ENCODE data around the gene C5AR1.

The C5AR1 gene

DNA sequence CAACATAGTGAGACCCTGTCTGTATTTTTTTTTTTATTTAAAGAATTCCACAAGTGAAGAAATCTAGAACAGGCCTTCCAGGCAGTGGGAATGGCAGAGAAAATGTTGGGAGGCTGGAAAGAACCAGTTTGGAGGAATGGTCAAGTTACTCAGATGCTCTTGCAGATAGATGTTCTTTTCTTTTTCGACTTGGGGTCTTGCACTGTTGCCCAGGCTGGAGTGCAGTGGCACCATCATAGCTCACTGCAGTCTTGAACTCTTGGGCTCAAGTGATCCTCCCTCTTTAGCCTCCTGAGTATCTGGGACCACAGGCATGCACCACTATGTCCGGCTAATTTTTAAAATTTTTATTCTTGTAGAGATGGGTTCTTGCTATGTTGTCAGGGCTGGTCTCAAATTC, 662 bp downstream of the C5AR1 start:
- ChIA-PET POLR2A (no interaction called here), CTCF (interaction anchor here (0.8 to 1.0 kb wide), 2 partner anchors 16 to 397 kb away, joined by 3 to 5 read pairs; no protein-coding TSS in a partner anchor)
- no peak overlapping the region for H3K4me3 ChIP-seq (ENCODE audit: low read depth, low read length)
- H3K4me1 ChIP-seq (ENCODE audit: control insufficient read depth, insufficient read depth, low read length) = 0 out of 2 replicates have a peak, but pooled peaks cover 3% of the 10 kb centered on the region
- H3K9me3 ChIP-seq (ENCODE audit: control insufficient read depth, insufficient read depth, low read depth, low read length) = no peaks in the 10 kb centered on the region
- H3K27ac ChIP-seq (ENCODE audit: extremely low read depth, low read depth, low read length) = no peak overlapping the region
- no peaks in the 10 kb centered on the region for H3K36me3 ChIP-seq (ENCODE audit: control insufficient read depth in 2 of 2, insufficient read depth in 1 of 2, low read length in 2 of 2)
- TF ChIP-seq ZNF121 (tag by site-specific recombination; IDR thresholded peaks at IDR 0.05) = peak; percentile 94
- TF ChIP-seq ZNF571 (tag by site-specific recombination; IDR thresholded peaks at IDR 0.05) = no peak
- TF ChIP-seq GLI4 (tag by site-specific recombination; IDR thresholded peaks at IDR 0.05) = no peak
- no peak for TF ChIP-seq ZNF202 (tag by site-specific recombination; IDR thresholded peaks at IDR 0.05; ENCODE audit: borderline replicate concordance)
- no peak for TF ChIP-seq ZNF404 (tag by site-specific recombination; IDR thresholded peaks at IDR 0.05)
- TF ChIP-seq ZNF677 (tag by site-specific recombination; IDR thresholded peaks at IDR 0.05) = no peak
- TF ChIP-seq ZNF146 (tag by site-specific recombination; IDR thresholded peaks at IDR 0.05) = no peak
- TF ChIP-seq, protein P1, sequence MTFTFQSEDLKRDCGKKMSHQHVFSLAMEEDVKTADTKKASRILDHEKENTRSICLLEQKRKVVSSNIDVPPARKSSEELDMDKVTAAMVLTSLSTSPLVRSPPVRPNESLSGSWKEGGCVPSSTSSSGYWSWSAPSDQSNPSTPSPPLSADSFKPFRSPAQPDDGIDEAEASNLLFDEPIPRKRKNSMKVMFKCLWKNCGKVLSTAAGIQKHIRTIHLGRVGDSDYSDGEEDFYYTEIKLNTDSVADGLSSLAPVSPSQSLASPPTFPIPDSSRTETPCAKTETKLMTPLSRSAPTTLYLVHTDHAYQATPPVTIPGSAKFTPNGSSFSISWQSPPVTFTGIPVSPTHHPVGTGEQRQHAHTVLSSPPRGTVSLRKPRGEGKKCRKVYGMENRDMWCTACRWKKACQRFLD (tag by site-specific recombination; IDR thresholded peaks at IDR 0.05) = no peak
- TF ChIP-seq FEZF1 (tag by site-specific recombination; IDR thresholded peaks at IDR 0.05) = no peak
- TF ChIP-seq, protein P2, sequence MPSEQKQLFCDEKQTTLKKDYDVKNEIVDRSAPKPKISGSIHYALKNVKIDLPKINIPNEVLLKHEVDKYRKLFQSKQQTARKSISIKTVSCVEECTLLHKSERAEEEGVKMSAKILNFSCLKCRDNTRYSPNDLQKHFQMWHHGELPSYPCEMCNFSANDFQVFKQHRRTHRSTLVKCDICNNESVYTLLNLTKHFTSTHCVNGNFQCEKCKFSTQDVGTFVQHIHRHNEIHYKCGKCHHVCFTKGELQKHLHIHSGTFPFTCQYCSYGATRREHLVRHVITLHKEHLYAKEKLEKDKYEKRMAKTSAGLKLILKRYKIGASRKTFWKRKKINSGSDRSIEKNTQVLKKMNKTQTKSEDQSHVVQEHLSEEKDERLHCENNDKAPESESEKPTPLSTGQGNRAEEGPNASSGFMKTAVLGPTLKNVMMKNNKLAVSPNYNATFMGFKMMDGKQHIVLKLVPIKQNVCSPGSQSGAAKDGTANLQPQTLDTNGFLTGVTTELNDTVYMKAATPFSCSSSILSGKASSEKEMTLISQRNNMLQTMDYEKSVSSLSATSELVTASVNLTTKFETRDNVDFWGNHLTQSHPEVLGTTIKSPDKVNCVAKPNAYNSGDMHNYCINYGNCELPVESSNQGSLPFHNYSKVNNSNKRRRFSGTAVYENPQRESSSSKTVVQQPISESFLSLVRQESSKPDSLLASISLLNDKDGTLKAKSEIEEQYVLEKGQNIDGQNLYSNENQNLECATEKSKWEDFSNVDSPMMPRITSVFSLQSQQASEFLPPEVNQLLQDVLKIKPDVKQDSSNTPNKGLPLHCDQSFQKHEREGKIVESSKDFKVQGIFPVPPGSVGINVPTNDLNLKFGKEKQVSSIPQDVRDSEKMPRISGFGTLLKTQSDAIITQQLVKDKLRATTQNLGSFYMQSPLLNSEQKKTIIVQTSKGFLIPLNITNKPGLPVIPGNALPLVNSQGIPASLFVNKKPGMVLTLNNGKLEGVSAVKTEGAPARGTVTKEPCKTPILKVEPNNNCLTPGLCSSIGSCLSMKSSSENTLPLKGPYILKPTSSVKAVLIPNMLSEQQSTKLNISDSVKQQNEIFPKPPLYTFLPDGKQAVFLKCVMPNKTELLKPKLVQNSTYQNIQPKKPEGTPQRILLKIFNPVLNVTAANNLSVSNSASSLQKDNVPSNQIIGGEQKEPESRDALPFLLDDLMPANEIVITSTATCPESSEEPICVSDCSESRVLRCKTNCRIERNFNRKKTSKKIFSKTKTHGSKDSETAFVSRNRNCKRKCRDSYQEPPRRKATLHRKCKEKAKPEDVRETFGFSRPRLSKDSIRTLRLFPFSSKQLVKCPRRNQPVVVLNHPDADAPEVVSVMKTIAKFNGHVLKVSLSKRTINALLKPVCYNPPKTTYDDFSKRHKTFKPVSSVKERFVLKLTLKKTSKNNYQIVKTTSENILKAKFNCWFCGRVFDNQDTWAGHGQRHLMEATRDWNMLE (tag by site-specific recombination; conservative IDR thresholded peaks at IDR 0.05; ENCODE audit: low read depth) = no peak
- 0 out of 2 replicates have a peak, but pooled peaks have one; percentile 7 for TF ChIP-seq ZNF433 (tag by site-specific recombination; IDR thresholded peaks at IDR 0.05; ENCODE audit: low read depth)
- no peak for TF ChIP-seq ZNF211 (tag by site-specific recombination; IDR thresholded peaks at IDR 0.05; ENCODE audit: low read depth)

DNA sequence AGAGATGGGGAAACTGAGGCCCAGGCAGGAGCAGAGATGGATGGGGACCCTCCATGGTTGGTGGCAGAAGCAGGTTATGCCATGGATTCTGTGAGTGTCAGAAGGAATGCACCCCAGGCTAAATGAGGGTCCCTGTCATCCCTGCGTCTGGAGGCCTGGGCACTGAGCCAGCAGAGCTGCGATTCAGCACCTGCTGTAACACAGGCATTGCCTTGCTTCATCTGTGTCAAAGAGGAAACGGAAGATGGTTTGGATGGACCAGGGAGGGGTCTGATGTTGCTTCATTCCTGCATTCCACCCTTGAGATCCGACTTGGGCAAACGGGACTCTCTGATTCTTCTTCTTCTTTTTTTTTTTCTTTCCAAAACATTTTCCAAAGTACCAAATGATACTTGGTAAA, 1.2 kb downstream of the C5AR1 start:
- Histone ChIP-seq H3K4me3 (ENCODE audit: low read depth, low read length) (no peak overlapping the region), H3K27ac (ENCODE audit: extremely low read depth, low read depth, low read length) (no peak overlapping the region), H3K4me1 (ENCODE audit: control insufficient read depth, insufficient read depth, low read length) (0 out of 2 replicates have a peak, but pooled peaks cover 3% of the 10 kb centered on the region), H3K36me3 (ENCODE audit: control insufficient read depth in 2 of 2, insufficient read depth in 1 of 2, low read length in 2 of 2) (no peaks in the 10 kb centered on the region), H3K9me3 (ENCODE audit: control insufficient read depth, insufficient read depth, low read depth, low read length) (no peaks in the 10 kb centered on the region)
- ChIA-PET CTCF (interaction anchor here (0.7 to 1.0 kb wide), 3 partner anchors 17 to 396 kb away, joined by 3 to 5 read pairs (median 3); no protein-coding TSS in a partner anchor), POLR2A (no interaction called here)
- TF ChIP-seq ZNF157 (tag by site-specific recombination; IDR thresholded peaks at IDR 0.05) (0 out of 2 replicates have a peak, but pooled peaks have one; percentile 11), ZEB2 (tag by site-specific recombination; IDR thresholded peaks at IDR 0.05) (peak; percentile 50; the same call in 1 of the 2 replicates), IKZF3 (tag by site-specific recombination; IDR thresholded peaks at IDR 0.05) (peak; percentile 44; the same call in 1 of the 2 replicates), ZBTB17 (tag by site-specific recombination; IDR thresholded peaks at IDR 0.05) (peak; percentile 43; the same call in 1 of the 2 replicates), ZNF768 (tag by site-specific recombination; IDR thresholded peaks at IDR 0.05) (no peak)
- TF ChIP-seq, protein P3, sequence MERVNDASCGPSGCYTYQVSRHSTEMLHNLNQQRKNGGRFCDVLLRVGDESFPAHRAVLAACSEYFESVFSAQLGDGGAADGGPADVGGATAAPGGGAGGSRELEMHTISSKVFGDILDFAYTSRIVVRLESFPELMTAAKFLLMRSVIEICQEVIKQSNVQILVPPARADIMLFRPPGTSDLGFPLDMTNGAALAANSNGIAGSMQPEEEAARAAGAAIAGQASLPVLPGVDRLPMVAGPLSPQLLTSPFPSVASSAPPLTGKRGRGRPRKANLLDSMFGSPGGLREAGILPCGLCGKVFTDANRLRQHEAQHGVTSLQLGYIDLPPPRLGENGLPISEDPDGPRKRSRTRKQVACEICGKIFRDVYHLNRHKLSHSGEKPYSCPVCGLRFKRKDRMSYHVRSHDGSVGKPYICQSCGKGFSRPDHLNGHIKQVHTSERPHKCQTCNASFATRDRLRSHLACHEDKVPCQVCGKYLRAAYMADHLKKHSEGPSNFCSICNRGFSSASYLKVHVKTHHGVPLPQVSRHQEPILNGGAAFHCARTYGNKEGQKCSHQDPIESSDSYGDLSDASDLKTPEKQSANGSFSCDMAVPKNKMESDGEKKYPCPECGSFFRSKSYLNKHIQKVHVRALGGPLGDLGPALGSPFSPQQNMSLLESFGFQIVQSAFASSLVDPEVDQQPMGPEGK (tag by site-specific recombination; IDR thresholded peaks at IDR 0.05) = peak; percentile 32; the same call in 1 of the 2 replicates
- TF ChIP-seq, protein P4, sequence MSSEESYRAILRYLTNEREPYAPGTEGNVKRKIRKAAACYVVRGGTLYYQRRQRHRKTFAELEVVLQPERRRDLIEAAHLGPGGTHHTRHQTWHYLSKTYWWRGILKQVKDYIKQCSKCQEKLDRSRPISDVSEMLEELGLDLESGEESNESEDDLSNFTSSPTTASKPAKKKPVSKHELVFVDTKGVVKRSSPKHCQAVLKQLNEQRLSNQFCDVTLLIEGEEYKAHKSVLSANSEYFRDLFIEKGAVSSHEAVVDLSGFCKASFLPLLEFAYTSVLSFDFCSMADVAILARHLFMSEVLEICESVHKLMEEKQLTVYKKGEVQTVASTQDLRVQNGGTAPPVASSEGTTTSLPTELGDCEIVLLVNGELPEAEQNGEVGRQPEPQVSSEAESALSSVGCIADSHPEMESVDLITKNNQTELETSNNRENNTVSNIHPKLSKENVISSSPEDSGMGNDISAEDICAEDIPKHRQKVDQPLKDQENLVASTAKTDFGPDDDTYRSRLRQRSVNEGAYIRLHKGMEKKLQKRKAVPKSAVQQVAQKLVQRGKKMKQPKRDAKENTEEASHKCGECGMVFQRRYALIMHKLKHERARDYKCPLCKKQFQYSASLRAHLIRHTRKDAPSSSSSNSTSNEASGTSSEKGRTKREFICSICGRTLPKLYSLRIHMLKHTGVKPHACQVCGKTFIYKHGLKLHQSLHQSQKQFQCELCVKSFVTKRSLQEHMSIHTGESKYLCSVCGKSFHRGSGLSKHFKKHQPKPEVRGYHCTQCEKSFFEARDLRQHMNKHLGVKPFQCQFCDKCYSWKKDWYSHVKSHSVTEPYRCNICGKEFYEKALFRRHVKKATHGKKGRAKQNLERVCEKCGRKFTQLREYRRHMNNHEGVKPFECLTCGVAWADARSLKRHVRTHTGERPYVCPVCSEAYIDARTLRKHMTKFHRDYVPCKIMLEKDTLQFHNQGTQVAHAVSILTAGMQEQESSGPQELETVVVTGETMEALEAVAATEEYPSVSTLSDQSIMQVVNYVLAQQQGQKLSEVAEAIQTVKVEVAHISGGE (tag by site-specific recombination; conservative IDR thresholded peaks at IDR 0.05; ENCODE audit: low read depth) = peak; percentile 35; the same call in 1 of the 2 replicates
- TF ChIP-seq, protein P5, sequence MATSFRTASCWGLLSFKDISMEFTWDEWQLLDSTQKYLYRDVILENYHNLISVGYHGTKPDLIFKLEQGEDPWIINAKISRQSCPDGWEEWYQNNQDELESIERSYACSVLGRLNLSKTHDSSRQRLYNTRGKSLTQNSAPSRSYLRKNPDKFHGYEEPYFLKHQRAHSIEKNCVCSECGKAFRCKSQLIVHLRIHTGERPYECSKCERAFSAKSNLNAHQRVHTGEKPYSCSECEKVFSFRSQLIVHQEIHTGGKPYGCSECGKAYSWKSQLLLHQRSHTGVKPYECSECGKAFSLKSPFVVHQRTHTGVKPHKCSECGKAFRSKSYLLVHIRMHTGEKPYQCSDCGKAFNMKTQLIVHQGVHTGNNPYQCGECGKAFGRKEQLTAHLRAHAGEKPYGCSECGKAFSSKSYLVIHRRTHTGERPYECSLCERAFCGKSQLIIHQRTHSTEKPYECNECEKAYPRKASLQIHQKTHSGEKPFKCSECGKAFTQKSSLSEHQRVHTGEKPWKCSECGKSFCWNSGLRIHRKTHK (tag by site-specific recombination; IDR thresholded peaks at IDR 0.05) = no peak
